ENCODE measurements around the gene DNAH6.

DNAH6 gene

DNA sequence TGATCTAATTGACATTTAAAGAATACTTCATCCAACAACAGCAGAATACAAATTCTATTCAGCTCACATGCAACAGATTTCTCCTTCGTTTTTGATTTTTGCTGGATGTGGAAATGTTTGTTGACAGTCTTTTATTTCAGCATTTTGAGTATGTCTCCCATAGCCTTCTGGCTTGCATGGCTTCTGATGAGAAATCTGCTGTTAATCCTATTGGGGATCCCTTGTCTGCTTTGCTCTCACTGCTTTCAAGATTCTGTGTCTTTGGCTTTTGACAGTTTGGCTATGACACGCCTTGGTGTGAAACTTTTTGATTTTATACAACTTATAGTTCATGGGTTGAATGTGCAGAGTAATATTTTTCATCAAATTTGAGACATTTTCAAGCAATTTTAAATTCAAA is 319.9 kb downstream of the DNAH6 start:
- no peak for DNase-seq (ENCODE audit: low read depth in 1 of 2, low spot score in 1 of 2)

DNA sequence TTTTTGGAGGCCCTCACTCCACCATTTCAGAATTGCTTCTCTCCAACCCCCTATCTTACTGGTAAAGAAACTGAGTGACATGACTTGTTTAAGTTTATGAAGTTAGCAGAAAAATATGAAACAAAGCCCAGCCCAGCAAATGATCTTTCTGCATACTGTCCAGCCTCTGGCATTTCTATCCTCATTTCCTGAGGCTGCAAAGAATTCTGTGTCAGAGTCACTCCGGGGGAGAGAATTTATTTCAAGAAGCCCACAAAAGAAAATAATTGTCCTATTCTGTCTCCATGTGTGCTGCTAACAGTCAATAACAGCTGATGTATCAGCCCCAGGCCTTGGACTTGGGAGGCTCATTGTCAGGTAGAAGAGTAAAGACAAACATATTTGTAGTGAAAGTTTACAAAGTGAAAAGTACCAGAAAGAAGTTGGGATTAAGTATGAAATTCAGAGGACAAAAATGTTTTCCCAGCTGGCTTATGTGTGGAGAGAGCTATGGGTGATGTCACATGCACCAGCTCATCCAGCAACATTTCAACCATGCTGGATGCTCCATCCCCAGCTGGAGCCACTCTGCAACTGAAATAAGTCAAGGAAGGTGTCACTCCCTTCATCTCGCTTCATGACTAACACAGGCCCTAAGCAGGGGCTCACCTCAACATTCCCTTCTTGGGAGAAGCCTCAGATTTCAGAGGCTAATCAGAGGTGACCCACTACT is 322.3 kb downstream of the DNAH6 start:
- DNase-seq (ENCODE audit: low read depth in 1 of 2, low spot score in 1 of 2): no peak

- DNase-seq (ENCODE audit: low read depth in 1 of 2, low spot score in 1 of 2): no peak
Observed at GRCh38 chr2:84839851-84840250, 323.6 kb downstream of the DNAH6 start.

GRCh38 chr2:84840306-84840705 is 324.0 kb downstream of the DNAH6 start:
- DNase-seq (ENCODE audit: low read depth in 1 of 2, low spot score in 1 of 2): no peak

- no peak for DNase-seq (ENCODE audit: low read depth in 1 of 2, low spot score in 1 of 2)
Observed at GRCh38 chr2:84841577-84841976, 325.3 kb downstream of the DNAH6 start.

DNA sequence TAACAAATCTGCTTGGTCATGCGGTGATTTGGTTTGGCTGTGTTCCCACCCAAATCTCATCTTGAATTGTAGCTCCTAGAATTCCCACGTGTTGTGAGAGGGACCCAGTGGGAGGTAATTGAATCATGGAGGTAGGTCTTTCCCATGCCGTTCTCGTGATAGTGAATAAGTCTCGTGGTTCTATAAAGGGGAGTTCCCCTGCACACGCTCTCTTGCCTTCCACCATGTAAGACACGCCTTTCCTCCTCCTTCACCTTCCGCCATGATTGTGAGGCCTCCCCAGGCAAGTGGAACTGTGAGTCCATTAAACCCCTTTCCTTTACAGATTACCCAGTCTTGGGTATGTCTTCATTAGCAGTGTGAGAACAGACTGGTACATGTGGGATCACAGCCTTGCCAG is 327.8 kb downstream of the DNAH6 start:
- no peak for DNase-seq (ENCODE audit: low read depth in 1 of 2, low spot score in 1 of 2)

GRCh38 chr2:84846041-84846663 is 329.9 kb downstream of the DNAH6 start:
- no peak for DNase-seq (ENCODE audit: low read depth in 1 of 2, low spot score in 1 of 2)

GRCh38 chr2:84846741-84847142 is 330.4 kb downstream of the DNAH6 start:
- DNase-seq (ENCODE audit: low read depth in 1 of 2, low spot score in 1 of 2): no peak

DNA sequence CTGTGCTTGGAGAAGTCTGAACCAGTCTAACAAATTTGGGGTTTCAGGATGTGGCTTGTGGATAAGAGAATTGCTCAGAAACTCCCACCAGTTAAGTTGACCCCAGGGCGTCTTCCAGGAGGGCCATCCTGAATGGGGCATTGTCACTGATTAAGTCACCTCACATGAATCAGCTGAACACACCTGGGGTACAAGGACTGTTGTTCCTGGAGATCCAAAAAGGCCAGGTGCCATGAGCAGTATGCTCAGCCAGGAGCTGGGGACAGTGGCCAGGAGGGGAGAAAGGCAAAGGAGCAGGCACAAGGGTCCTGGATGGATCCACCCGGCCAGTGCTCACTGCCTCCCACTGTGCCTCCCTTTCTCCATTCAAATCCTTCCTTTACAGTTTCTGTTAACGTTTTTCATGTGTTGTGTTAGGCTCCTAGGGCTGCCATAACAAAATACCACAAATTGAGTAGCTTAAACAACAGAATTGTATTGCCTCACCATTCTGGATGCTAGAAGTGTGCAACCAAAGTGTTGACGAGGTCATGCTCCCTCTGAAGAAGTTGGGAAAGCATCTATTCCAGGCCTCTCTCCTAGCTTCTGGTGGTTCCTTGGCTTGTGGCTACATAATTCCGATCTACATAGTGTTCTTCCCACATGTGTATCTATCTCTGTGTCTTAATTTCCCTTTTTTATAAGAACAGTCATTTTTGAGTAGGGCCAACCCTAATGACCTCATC is 331.2 kb downstream of the DNAH6 start:
- no peak for DNase-seq (ENCODE audit: low read depth in 1 of 2, low spot score in 1 of 2)

- DNase-seq (ENCODE audit: low read depth in 1 of 2, low spot score in 1 of 2): peak in 1 of 2 donors; percentile 32
Observed at GRCh38 chr2:84849271-84849952, 333.1 kb downstream of the DNAH6 start.

DNA sequence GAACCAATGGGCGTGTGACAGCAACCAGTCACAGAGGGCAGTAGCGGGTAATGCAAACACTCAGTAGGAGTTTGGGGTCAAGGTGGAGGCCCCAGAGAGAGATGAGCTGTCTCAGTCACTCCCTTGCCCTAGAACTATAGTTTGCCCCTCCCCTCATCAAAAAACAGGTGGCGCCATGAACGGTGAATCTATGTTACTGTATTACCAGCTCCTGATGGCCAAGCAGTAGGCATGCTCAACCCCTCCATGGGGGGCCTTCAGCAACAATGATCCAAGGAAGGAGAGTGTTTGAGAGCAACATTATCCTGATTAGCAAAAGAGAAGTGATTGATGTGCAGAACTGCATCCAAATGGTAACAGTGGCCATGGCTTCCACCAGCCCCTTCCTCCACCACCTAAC is 334.2 kb downstream of the DNAH6 start:
- no peak for DNase-seq (ENCODE audit: low read depth in 1 of 2, low spot score in 1 of 2)

DNA sequence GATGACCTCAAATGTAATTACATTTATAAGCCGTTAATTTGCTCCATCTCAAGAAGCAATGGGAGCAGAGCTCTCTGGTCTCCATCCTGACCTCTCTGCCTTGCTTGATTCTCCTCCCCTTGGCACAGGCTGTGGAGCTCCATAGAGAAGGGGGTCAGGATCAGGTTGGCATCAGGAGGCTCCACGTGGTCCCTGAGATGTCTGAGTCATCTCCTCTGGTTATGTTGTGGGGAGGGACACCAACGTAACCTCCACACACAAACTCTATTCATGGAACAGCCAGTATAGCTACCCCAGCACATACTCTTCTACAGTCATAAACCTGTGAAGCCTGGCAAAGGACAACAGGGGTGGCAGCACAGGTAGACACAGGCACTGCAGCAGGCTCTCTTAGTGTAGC is 335.6 kb downstream of the DNAH6 start:
- no peak for DNase-seq (ENCODE audit: low read depth in 1 of 2, low spot score in 1 of 2)

DNA sequence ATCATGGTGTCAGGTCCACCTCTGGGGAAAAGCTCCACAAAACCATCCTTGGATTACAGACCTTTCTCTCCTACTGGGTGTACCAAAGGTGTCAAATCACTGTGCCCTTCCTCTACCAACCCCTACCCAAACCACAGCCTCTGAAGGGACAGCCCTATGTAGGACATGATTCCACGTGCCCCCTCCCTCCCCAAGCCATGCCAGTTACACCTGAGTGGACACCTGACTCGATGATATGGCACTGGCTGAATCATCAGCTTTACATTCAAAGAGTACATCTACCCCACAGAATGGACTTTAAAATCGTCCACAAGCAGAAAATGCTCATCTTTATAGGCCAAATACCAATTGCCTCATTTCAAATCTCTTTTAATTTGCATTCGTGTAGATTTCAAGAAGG is 338.6 kb downstream of the DNAH6 start:
- DNase-seq (ENCODE audit: low read depth in 1 of 2, low spot score in 1 of 2): no peak

DNA sequence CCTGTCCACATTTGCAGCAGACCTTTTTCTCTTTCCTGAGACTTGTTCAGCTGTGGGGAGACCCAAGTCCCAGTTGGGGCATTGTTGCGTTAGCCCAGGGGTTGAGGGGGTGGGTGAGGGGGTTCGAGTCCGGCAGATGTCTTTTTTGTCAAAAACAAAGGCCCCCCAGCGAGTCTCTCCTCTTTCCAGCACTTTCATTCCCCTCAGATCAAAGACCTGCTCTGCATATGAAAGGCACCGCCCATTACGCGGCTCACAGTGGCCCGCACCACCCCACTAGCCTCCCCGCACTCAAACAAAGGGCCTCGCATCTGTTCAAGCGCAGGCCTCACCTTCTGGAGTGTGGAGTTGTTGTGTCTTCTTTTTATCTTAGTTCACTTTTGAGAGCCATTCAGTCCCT is 339.4 kb downstream of the DNAH6 start:
- no peak for DNase-seq (ENCODE audit: low read depth in 1 of 2, low spot score in 1 of 2)

GRCh38 chr2:84856787-84857186 is 340.5 kb downstream of the DNAH6 start:
- DNase-seq (ENCODE audit: low read depth in 1 of 2, low spot score in 1 of 2): no peak

DNA sequence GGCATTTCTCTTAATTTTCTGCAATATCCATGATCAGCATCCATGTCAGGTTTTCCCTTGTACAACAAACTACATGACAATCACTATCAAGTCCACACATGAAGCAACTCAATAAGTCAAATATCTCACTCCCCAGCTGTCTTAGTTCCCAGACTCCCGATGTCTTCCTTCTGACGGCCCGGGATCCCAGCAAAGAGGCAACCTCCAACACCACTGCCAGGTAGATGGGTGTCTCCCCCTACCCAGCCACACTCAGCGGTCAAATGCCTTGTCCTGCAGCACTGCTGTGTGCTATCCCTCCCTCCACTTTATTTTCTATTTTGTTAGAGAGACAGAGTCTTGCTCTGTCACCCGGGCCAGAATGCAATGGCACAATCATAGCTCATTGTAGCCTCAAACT is 341.3 kb downstream of the DNAH6 start:
- DNase-seq (ENCODE audit: low read depth in 1 of 2, low spot score in 1 of 2): no peak

GRCh38 chr2:84858123-84858522 is 341.8 kb downstream of the DNAH6 start:
- DNase-seq (ENCODE audit: low read depth in 1 of 2, low spot score in 1 of 2): no peak

GRCh38 chr2:84858937-84859336 is 342.6 kb downstream of the DNAH6 start:
- no peak for DNase-seq (ENCODE audit: low read depth in 1 of 2, low spot score in 1 of 2)

DNA sequence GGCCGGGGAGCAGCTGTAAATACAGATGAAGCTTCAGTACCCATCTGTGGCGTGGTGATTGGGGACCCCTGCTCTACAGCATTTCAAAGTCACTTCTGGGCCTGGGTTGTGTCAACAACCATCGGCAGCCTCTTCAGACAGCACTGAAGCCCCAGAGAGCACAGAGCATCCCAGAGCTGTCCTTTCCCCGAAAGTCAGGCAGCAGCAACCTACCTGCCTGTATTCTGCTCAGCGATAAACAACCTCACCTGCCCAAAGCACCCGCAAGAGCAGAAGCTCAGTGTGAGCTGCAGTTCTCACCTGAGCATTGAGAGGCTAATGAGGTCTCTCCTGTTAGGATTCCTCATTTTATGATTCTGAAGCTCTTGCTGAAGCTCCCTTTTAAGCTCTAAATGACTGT is 345.2 kb downstream of the DNAH6 start:
- no peak for DNase-seq (ENCODE audit: low read depth in 1 of 2, low spot score in 1 of 2)

DNA sequence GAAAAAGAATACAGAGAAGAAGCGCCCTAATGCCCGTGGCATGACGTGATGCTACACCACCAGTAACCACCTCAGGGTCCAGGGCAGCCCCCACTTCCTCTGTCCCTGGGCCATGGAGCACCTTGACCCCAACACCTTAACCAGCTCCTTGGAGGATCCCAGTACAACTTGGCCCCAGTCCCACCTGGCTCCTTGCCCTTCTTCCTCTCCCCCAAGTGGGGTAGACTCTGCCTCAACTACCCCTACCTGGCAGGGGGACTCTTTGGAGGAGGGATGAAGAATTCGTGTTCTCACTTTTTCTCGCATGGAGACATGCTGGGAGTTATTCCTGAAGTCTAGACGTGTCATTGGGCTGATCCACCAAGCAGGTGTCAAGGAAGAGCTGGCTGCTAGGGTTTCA is 345.7 kb downstream of the DNAH6 start:
- no peak for DNase-seq (ENCODE audit: low read depth in 1 of 2, low spot score in 1 of 2)

GRCh38 chr2:84865181-84865783 is 349.0 kb downstream of the DNAH6 start:
- DNase-seq (ENCODE audit: low read depth in 1 of 2, low spot score in 1 of 2): no peak
